ENCODE results near the gene CFAP97D2.
"Not testable (repeated sequence)": the region's sequence is repeated elsewhere in the genome, so short reads cannot be mapped to it uniquely, and the experiment has no call there.

CFAP97D2 gene

GRCh38 chr13:114179087-114179658 is at the start of gene CFAP97D2:
Gene CFAP97D2, plus strand, starts transcription at chr13:114179257. Its CDS starts 74 bp downstream, at chr13:114179331.
- DNase-seq: no peak

- DNase-seq: peak; percentile 75
Measured at GRCh38 chr13:114129649-114130062, 49.4 kb upstream of the CFAP97D2 start.

- DNase-seq: no peak
Measured at GRCh38 chr13:114130131-114130836, 48.8 kb upstream of the CFAP97D2 start.

- peak; percentile 79 for DNase-seq
Measured at GRCh38 chr13:114130837-114131582, 48.0 kb upstream of the CFAP97D2 start.

- DNase-seq: peak; percentile 77
Measured at GRCh38 chr13:114131583-114132418, 47.3 kb upstream of the CFAP97D2 start.

GRCh38 chr13:114132419-114133121 is 46.5 kb upstream of the CFAP97D2 start, which contains the start of gene RASA3:
Gene RASA3, minus strand, starts transcription at chr13:114132623. Its CDS starts 134 bp downstream, at chr13:114132489.
- peak; percentile 86 for DNase-seq

GRCh38 chr13:114133126-114133525 is 45.9 kb upstream of the CFAP97D2 start:
- DNase-seq: not testable (repeated sequence)

GRCh38 chr13:114133552-114133951 is 45.5 kb upstream of the CFAP97D2 start:
- not testable (repeated sequence) for DNase-seq

GRCh38 chr13:114134111-114134943 is 44.7 kb upstream of the CFAP97D2 start:
- DNase-seq: no peak

- DNase-seq: no peak
Measured at GRCh38 chr13:114134944-114135610, 44.0 kb upstream of the CFAP97D2 start.

- DNase-seq: no peak
Measured at GRCh38 chr13:114135731-114136171, 43.3 kb upstream of the CFAP97D2 start.

GRCh38 chr13:114136576-114136975 is 42.5 kb upstream of the CFAP97D2 start:
- DNase-seq: no peak

- DNase-seq: no peak
Measured at GRCh38 chr13:114140131-114140905, 38.7 kb upstream of the CFAP97D2 start.

GRCh38 chr13:114140906-114141250 is 38.2 kb upstream of the CFAP97D2 start:
- DNase-seq: no peak

- no peak for DNase-seq
Measured at GRCh38 chr13:114141261-114141996, 37.6 kb upstream of the CFAP97D2 start.

- DNase-seq: no peak
Measured at GRCh38 chr13:114142137-114142550, 36.9 kb upstream of the CFAP97D2 start.

GRCh38 chr13:114142640-114143490 is 36.2 kb upstream of the CFAP97D2 start:
- peak; percentile 80 for DNase-seq
